ENCODE results near the gene CFAP45. TPM values are rescaled to one million over a fixed set of nuclear protein-coding genes. Genes with fewer than 3 reads are reported as not detected.

Gene CFAP45
- total RNA-seq, 1 donor from 2014 or later: 0.47 TPM

Small RNA genes within 50 kb of the gene (small RNA-seq; reads per million reads assigned to genes)
- not detected for gene MIR4259
- 4.4 reads per million, percentile 89 among the genes with 10 or more reads in this experiment for gene RF00570

Other genes with a start within 250 kb of the CFAP45 start
- gene CRP, start 185.6 kb downstream of the CFAP45 start, total RNA-seq: 0.31 TPM
- gene DUSP23, start 119.2 kb downstream of the CFAP45 start, total RNA-seq: 21.4 TPM
- not detected for gene FCRL6, start 97.8 kb downstream of the CFAP45 start, total RNA-seq
- gene SLAMF8, start 73.3 kb downstream of the CFAP45 start, total RNA-seq: not detected
- gene VSIG8, start 37.5 kb downstream of the CFAP45 start, total RNA-seq: not detected
- gene TAGLN2, start 25.3 kb upstream of the CFAP45 start, total RNA-seq: 28.1 TPM
- gene IGSF9, start 45.4 kb upstream of the CFAP45 start, total RNA-seq: 5.9 TPM
- not detected for gene SLAMF9, start 54.1 kb upstream of the CFAP45 start, total RNA-seq
- 9.5 TPM for gene PIGM, start 131.8 kb upstream of the CFAP45 start, total RNA-seq
- gene KCNJ10, start 170.0 kb upstream of the CFAP45 start, total RNA-seq: 1.6 TPM
- gene KCNJ9, start 181.4 kb upstream of the CFAP45 start, total RNA-seq: 14.7 TPM
- gene IGSF8, start 198.5 kb upstream of the CFAP45 start, total RNA-seq: 49.8 TPM
- gene ATP1A2, start 215.6 kb upstream of the CFAP45 start, total RNA-seq: 47.1 TPM

Measured in occipital lobe (tissue), 2 donors.